Body of pancreas (tissue), 4 donors: Measurements from ENCODE around the gene GRN. TPM values are rescaled to one million over a fixed set of nuclear protein-coding genes. Genes with fewer than 3 reads are reported as not detected.

Experiments
- ATAC-seq: fragments of 150-250 bp; one replicate; pipeline ENCODE4 v1.9.1; 2016
- DNase-seq, 4 donors: peaks; one replicate each; pipeline ENCODE4 v3.0.0-alpha.2; 2019
- H3K27ac ChIP-seq, 4 donors: fragments of 200-600 bp; sonication (generic); 1 replicate in 3 of 4; 2 replicates in 1 of 4; pipeline versions ENCODE4 v1.5.1 to v1.6.1; 2016 to 2019; ENCODE audit warnings: mild to moderate bottlenecking in 1 of 4, mixed read lengths in 1 of 4, moderate library complexity in 1 of 4
- H3K27me3 ChIP-seq, 2 donors: fragments of 200-600 bp; sonication (generic); one replicate each; pipeline ENCODE4 v1.6.0; 2016; ENCODE audit warnings: mild to moderate bottlenecking in 1 of 2
- H3K36me3 ChIP-seq, 2 donors: fragments of 200-600 bp; sonication (generic); replicated peaks in 1 of 2; 2 replicates each; pipeline ENCODE4 v1.5.1; 2016; ENCODE audit warnings: low read depth in 2 of 2; ENCODE audit not compliant: insufficient read depth in 1 of 2
- H3K4me1 ChIP-seq: fragments of 200-600 bp; sonication (generic); one replicate; pipeline ENCODE4 v1.6.0; 2016
- H3K4me3 ChIP-seq, 2 donors: fragments of 200-600 bp; sonication (generic); 1 replicate in 1 of 2; 2 replicates in 1 of 2; pipeline ENCODE4 v1.5.1; 2016 to 2019
- H3K9me3 ChIP-seq, 3 donors: fragments of 200-600 bp; sonication (generic); 1 replicate in 2 of 3; 2 replicates in 1 of 3; pipeline ENCODE4 v1.5.1; 2016
- POLR2A ChIP-seq, 3 donors: fragments of 450-650 bp; IDR thresholded peaks; one replicate each; pipeline ENCODE4 v1.6.1; 2016; ENCODE audit warnings: antibody characterized with exemption in 3 of 3, mild to moderate bottlenecking in 2 of 3
- WGBS, 2 donors: methylation state at CpG; one replicate each; pipeline ENCODE4 v1.1.5; 2017; 5-methylcytosine and 5-hydroxymethylcytosine counted together
- intact Hi-C: fragments of 100-400 bp; cut with DNase I; formaldehyde crosslinking; loops from one replicate; pipeline ENCODE4 v1.15.1; 2023
- total RNA-seq, 2 donors: library from RNA; depleted of rRNA; stranded (reverse); fragments of >200 nt; gene quantifications; one replicate each; pipeline ENCODE4 v1.1.0, GENCODE V29; 2016
- TF ChIP-seq, protein P1 (sequence below), 7 experiments: fragments of 450-650 bp in 4 of 7; fragments of 200-600 bp in 3 of 7; sonication (generic) in 3 of 7; IDR thresholded peaks; one replicate each; pipeline ENCODE4 v1.5.1; 2016 to 2019; ENCODE audit warnings: antibody characterized with exemption in 7 of 7

GRN gene
- total RNA-seq, 2 donors from 2014 or later: 119 to 153 TPM

DNA sequence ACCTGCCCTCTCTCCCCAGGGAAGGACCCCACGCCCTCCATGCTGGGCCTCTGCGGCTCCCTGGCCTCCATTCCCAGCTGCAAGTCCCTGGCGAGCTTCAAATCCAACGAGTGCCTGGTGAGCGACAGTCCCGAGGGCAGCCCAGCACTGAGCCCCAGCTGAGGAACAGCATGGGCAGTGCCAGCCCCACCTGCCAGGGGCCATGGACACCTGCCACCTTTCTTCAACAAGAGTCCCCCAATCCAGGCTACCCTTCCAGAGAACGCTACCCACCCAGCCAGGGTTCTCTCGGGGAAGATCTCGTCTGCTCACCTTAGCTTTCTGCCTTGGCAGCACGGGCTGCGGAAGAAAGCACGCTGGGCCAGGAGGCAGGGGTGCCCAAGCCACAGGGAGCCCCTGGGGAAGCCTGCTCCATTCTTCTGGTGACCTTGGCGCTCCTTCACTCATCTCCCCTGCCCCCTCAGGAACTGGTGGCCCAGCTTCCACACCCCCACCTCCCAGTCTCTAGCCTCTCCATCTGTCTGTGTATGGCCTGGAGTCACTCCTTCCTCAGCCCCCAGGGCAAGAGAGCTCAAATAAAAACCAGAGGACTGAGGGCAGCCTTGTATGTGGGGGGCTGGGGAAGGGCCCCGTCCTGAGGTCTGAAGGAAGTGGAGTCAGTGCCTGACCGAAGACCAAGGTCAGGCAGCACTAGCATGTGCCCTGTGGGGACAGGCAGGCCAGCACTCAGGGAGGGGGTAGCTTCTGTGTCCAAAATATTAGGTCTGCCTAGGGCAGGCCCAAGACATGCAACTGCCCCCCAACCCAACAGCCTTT is 26.8 kb upstream of the GRN start:
- Histone ChIP-seq H3K4me1 (peaks cover 15% of the 10 kb centered on the region), H3K4me3 (no peak overlapping the region), H3K27me3 (peaks cover 0 to 9% of the 10 kb centered on the region in 2 donors), H3K36me3 (peaks cover 7 to 23% of the 10 kb centered on the region in 2 donors), H3K27ac (no peak overlapping the region), H3K9me3 (no peaks in the 10 kb centered on the region)
- intact Hi-C loops: no loop called here
- ATAC-seq (no peak), DNase-seq (no peak)
- no peak for TF ChIP-seq POLR2A (IDR thresholded peaks at IDR 0.05)
- TF ChIP-seq, protein P1, sequence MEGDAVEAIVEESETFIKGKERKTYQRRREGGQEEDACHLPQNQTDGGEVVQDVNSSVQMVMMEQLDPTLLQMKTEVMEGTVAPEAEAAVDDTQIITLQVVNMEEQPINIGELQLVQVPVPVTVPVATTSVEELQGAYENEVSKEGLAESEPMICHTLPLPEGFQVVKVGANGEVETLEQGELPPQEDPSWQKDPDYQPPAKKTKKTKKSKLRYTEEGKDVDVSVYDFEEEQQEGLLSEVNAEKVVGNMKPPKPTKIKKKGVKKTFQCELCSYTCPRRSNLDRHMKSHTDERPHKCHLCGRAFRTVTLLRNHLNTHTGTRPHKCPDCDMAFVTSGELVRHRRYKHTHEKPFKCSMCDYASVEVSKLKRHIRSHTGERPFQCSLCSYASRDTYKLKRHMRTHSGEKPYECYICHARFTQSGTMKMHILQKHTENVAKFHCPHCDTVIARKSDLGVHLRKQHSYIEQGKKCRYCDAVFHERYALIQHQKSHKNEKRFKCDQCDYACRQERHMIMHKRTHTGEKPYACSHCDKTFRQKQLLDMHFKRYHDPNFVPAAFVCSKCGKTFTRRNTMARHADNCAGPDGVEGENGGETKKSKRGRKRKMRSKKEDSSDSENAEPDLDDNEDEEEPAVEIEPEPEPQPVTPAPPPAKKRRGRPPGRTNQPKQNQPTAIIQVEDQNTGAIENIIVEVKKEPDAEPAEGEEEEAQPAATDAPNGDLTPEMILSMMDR (IDR thresholded peaks at IDR 0.05): no peak
- WGBS, 2 donors: 69 to 72% methylated on average over 8 to 15 of the region's 15 CpGs

DNA sequence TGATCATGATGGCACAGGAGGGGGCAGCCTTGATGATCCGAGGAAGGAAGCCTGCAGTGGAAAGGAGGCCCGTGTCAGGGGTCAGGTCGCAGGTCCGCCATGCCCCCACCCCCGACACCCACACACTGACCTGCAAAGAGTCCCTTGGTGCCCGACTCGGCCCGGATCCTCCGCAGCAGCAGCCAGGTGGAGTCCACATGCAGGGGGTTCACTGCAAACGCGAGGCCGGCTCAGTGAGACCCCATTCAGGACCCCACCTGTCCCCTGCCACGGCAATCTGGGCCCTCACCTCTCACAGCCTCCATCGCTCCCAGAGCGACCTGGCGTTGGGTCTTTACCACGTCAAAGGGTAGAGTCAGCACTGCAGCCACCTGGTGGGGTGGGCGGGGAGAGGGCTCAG is 25.0 kb upstream of the GRN start:
- Histone ChIP-seq H3K4me3 (no peak overlapping the region), H3K9me3 (no peaks in the 10 kb centered on the region), H3K4me1 (peaks cover 22% of the 10 kb centered on the region), H3K27ac (no peak overlapping the region), H3K27me3 (peaks cover 0 to 9% of the 10 kb centered on the region in 2 donors), H3K36me3 (peaks cover 7 to 23% of the 10 kb centered on the region in 2 donors)
- no peak for TF ChIP-seq POLR2A (IDR thresholded peaks at IDR 0.05)
- DNase-seq (no peak), ATAC-seq (no peak)
- WGBS, 2 donors: 84 to 90% methylated on average over 7 to 18 of the region's 18 CpGs
- intact Hi-C loops: loop anchor here (5.0 kb wide), 1 partner anchor 103 kb away; the partner anchor contains the start of gene UBTF

DNA sequence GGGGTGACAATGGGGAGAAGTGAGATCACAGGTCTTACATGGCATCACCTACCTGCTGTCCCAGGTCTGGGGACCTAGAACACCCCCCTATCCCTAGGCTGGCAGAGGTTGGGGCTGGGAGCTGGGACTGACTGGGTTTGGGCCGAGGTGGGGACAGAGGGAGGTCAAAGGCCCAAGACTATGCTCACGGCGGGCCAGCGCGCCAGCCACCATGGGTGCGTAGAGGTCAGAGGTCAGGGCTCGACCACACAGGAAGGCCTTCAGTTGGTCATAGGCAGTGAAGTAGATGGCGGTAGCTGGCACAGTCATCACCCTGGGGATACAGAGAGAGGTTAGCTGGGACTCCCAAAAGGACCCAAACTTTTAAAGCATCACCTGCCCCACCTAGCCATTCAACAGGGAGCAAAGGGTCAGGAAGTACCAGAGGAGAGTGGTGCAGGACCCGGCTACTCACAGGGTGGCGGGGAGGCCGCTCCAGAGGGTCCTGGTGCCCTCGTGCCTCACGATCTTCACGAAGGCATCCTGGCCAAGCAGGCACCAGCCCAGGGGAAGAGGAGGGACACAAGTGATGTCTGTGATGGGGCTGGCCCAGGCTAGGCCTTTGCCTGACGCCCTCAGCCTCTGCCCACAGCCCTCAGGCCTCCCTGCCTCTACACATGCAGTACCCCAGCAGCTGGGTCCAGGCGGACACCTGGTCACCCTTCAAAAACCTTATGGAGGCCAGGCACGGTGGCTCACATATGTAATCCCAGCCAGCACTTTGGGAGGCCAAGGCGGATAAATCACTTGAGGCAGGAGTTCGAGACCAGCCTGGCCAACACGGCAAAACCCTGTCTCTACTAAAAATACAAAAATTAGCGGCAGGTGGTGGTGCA is 23.6 kb upstream of the GRN start:
- DNase-seq (no peak), ATAC-seq (no peak)
- Histone ChIP-seq H3K27me3 (no peaks in the 10 kb centered on the region), H3K9me3 (no peaks in the 10 kb centered on the region), H3K27ac (no peak overlapping the region), H3K4me3 (no peak overlapping the region), H3K4me1 (peaks cover 29% of the 10 kb centered on the region), H3K36me3 (peaks cover 7 to 23% of the 10 kb centered on the region in 2 donors)
- no peak for TF ChIP-seq POLR2A (IDR thresholded peaks at IDR 0.05)
- TF ChIP-seq, protein P1 (IDR thresholded peaks at IDR 0.05): no peak
- WGBS, 2 donors: 92 to 95% methylated on average over 12 to 21 of the region's 21 CpGs
- intact Hi-C loops: loop anchor here (5.0 kb wide), 1 partner anchor 104 kb away; the partner anchor contains the start of gene UBTF

DNA sequence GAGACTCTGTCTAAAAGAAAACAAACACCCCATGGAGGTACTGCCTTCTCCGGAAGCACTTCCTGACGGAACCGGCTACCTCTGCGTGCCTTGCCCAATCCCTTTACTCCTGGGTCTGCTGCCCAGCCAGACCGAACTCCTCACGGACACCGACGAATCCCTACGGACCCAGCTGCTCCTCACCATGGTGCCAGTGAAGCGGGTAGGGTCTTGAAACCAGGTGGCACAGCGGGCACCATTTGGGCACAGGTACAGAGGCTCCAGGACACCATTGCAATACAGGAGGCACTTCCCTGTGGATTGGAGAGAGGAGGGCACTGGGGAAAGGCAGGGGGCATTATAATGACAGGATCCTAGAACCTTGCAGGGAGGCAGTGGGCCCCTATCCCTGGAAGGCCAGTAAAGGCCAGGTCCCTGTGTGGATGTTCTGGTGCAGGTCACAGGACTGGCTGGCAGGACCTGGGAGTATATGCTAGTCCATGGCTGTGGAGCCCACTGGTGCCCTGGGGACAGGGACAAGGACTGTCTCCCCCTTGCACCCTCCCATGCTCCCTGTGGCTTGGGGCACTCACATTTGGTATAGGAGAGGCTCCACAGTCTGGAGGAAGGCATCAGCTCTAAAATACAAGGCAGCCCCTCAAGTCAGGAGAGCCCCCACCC is 22.7 kb upstream of the GRN start:
- H3K4me3 ChIP-seq: no peak overlapping the region
- no peak overlapping the region for H3K27ac ChIP-seq
- peaks cover 7 to 23% of the 10 kb centered on the region in 2 donors for H3K36me3 ChIP-seq
- H3K9me3 ChIP-seq: no peaks in the 10 kb centered on the region
- H3K27me3 ChIP-seq: no peaks in the 10 kb centered on the region
- intact Hi-C loops: loop anchor here (5.0 kb wide), 1 partner anchor 105 kb away; the partner anchor contains the start of gene UBTF
- peaks cover 33% of the 10 kb centered on the region for H3K4me1 ChIP-seq
- no peak for TF ChIP-seq POLR2A (IDR thresholded peaks at IDR 0.05)
- TF ChIP-seq, protein P1 (IDR thresholded peaks at IDR 0.05): no peak
- no peak for ATAC-seq
- 92 to 100% methylated on average over 3 to 11 of the region's 11 CpGs for WGBS, 2 donors
- no peak for DNase-seq
